Stimulated activated CD8-positive, alpha-beta memory T cell treated with anti-CD3 and anti-CD28 coated beads, Interleukin-2, amount 100 ng/mL, for 48 hours (primary cell): ENCODE results near the gene RDX.

Source experiments
- DNase-seq, 2 donors: peaks; one replicate each; pipeline ENCODE4 v3.0.0-alpha.2; 2020; ENCODE audit warnings: low read depth in 2 of 2

The RDX gene

DNA sequence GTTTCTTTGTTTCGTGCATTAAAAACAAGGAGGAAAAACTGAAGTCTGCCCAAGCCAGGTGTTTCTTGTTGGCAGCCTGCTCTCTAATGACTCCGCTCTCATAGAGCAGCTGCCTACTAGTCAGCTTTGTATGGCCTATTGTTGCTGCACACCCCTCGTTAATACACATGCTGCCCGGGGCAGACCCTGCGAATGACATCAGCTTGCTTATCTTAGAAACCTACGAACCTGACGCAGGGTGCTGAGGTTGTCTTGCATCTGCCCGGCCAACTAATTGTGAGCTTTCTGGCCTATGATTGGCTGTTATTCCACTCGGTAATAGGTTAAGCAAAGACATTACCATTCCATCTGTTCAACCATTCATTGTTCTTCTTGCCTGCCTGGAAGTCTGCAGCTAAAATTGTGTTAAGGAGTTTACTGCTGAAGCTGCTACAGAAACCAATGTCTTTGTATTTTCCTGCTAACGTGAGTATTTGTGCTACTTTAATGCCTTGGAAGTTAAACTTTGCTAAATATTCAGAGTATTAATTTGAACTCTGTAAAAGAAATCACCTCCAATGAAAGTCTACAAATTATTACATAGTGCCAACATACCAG is 165.7 kb downstream of the RDX start:
- no peak for DNase-seq

DNA sequence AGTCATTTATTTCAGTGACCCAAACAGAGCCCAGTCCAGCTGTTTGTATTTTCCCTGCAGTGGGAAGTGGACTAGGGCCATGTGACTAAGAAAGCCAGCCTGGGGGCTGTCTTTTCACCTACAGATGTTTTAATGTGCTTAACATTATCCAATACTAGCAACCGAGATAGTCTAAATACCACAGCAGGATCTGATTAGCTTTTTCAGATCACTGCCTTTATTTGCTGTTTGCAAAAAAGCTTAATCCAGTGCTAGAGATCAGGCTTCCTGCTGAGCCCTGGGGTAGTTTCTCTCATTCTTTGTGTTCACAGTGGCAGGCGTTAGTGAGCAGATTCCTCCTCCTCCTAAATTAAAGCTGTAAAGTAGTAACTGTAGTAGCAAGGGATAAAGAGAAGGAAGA is 168.3 kb downstream of the RDX start:
- no peak for DNase-seq

DNA sequence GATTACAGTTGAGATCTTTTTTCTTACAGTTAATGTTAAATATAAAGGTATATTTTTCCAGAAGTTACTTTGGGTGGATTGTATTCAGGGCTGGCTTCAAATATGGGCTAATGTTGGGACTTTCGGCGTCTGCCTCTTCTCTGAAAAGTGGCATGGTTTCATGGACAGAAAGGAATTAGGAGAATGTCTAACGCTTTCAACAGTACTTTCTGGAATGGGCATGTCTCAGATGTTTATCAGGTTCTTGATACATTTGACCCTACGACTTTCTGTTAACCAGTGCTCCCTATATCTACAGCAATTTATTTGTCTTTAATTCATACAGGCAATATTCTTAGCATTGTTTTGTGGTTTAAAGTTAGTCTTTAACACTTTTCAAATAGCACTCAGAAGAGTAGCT is 169.5 kb downstream of the RDX start:
- no peak for DNase-seq

DNA sequence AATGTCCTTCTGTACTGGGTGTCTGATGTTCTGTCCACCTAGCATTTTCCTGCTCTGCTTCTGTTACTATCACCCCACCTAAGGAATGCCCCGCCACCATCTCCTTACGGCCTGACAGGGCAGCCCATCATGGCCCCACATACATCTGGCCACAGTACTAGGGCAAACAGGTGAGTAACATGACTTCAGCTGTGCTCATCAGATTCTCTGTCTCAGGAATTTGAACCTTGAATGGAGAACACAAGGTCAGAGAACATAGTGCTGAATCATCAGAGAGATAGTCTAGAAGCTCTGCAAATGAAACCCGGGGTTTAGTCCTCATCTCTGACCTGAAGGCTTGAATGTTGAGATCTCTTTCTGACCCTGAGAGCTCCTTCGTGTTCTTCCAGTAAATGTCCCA is 170.8 kb downstream of the RDX start:
- DNase-seq = no peak
